SIG-M5 treated with dmso at 0.1 percent for 504 hours (cell line): ENCODE data around the gene VPS37B.

Experiments
- DNase-seq: peaks from one replicate; lab custom pipeline; 2025; ENCODE audit not compliant: unreplicated experiment; lab: John Stamatoyannopoulos, UW

VPS37B gene

GRCh38 chr12:122820138-122820537 lies 75.8 kb downstream of the VPS37B start:
- DNase-seq: no peak

GRCh38 chr12:122819209-122819785 lies 76.6 kb downstream of the VPS37B start:
- DNase-seq: no peak
